Sigmoid colon (tissue), 4 donors: Measurements from ENCODE around the gene MAGEB2.

Experiments used
- CTCF ChIP-seq, 4 experiments: fragments of 450-650 bp in 3 of 4; fragments of 200-600 bp in 1 of 4; IDR thresholded peaks; one replicate each; pipeline ENCODE4 v1.5.1; 2016 to 2019; ENCODE audit warnings: antibody characterized with exemption in 4 of 4, mild to moderate bottlenecking in 3 of 4, moderate library complexity in 2 of 4
- EP300 ChIP-seq, 4 donors: sonication (generic); formaldehyde crosslinking; IDR thresholded peaks; one replicate each; pipeline ENCODE4 v1.6.1; 2017; ENCODE audit warnings: antibody characterized with exemption in 4 of 4
- POLR2A ChIP-seq, 2 donors: fragments of 450-650 bp; IDR thresholded peaks; one replicate each; pipeline ENCODE4 v1.6.1; 2016; ENCODE audit warnings: antibody characterized with exemption in 2 of 2, mild to moderate bottlenecking in 2 of 2, moderate library complexity in 2 of 2
- POLR2AphosphoS5 ChIP-seq, 4 donors: sonication (generic); formaldehyde crosslinking; IDR thresholded peaks; one replicate each; pipeline ENCODE4 v1.6.1; 2017; ENCODE audit warnings: antibody characterized with exemption in 4 of 4

DNA sequence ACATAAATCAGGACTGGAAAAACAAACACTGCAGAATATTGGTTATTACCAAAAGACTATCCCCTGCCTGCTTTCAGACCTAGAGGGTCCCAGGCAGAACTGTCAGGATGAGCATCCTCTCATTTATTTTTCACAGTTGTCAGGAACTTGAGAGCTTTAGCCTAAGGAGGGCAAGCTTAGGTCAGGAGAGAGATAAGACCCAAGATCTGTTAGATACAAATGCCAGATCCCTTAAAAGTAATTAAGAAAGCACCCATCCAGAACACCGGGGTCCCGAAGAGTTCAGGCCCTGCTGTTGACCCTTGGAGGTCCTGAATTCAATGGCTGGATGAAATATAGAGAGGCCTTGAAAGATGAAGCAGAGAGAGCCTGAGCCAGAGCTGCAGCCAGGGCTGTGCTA lies 9.2 kb downstream of the MAGEB2 start:
- TF ChIP-seq CTCF (IDR thresholded peaks at IDR 0.05), result no peak
- no peak for TF ChIP-seq POLR2A (IDR thresholded peaks at IDR 0.05)
- TF ChIP-seq POLR2AphosphoS5 (IDR thresholded peaks at IDR 0.05), result no peak
- TF ChIP-seq EP300 (IDR thresholded peaks at IDR 0.05), result no peak
